GM21390 (cell line): ENCODE data around the gene ZNRF3.
"Not testable (repeated sequence)": the region's sequence is repeated elsewhere in the genome, so short reads cannot be mapped to it uniquely, and the experiment has no call there.

ENCODE experiments used
- ATAC-seq: cut with Tn5 transposase; IDR thresholded peaks from one replicate; pipeline ENCODE4 v1.9.1; 2021; ENCODE audit not compliant: unreplicated experiment

The ZNRF3 gene

GRCh38 chr22:28905256-28905832 is 22.0 kb downstream of the ZNRF3 start:
- ATAC-seq = no peak

GRCh38 chr22:28906312-28906711 is 22.9 kb downstream of the ZNRF3 start:
- no peak for ATAC-seq

- peak; percentile 78 for ATAC-seq
Measured at GRCh38 chr22:28907311-28908008, 24.1 kb downstream of the ZNRF3 start.

- not testable (repeated sequence) for ATAC-seq
Measured at GRCh38 chr22:28908810-28909209, 25.4 kb downstream of the ZNRF3 start.

- no peak for ATAC-seq
Measured at GRCh38 chr22:28909375-28909774, 26.0 kb downstream of the ZNRF3 start.

GRCh38 chr22:28910569-28911303 is 27.4 kb downstream of the ZNRF3 start:
- ATAC-seq = no peak

- ATAC-seq = no peak
Measured at GRCh38 chr22:28911304-28911690, 27.9 kb downstream of the ZNRF3 start.

GRCh38 chr22:28911777-28912669 is 28.7 kb downstream of the ZNRF3 start:
- no peak for ATAC-seq

- ATAC-seq = no peak
Measured at GRCh38 chr22:28914201-28914600, 30.8 kb downstream of the ZNRF3 start.

- ATAC-seq = no peak
Measured at GRCh38 chr22:28915969-28916368, 32.6 kb downstream of the ZNRF3 start.

- no peak for ATAC-seq
Measured at GRCh38 chr22:28917747-28918549, 34.6 kb downstream of the ZNRF3 start.

- ATAC-seq = no peak
Measured at GRCh38 chr22:28918550-28919271, 35.3 kb downstream of the ZNRF3 start.

- no peak for ATAC-seq
Measured at GRCh38 chr22:28920757-28921584, 37.6 kb downstream of the ZNRF3 start.

- ATAC-seq = no peak
Measured at GRCh38 chr22:28921585-28921879, 38.2 kb downstream of the ZNRF3 start.

- ATAC-seq = no peak
Measured at GRCh38 chr22:28922540-28923244, 39.3 kb downstream of the ZNRF3 start.

GRCh38 chr22:28923826-28924732 is 40.7 kb downstream of the ZNRF3 start:
- ATAC-seq = no peak

GRCh38 chr22:28925916-28926315 is 42.5 kb downstream of the ZNRF3 start:
- ATAC-seq = no peak
